Left cardiac atrium (tissue), 4 donors: ENCODE data around the gene SIVA1. TPM values are rescaled to one million over a fixed set of nuclear protein-coding genes. Genes with fewer than 3 reads are reported as not detected.

Experiments used
- ATAC-seq, 2 donors: fragments of 200-7000 bp; cut with Tn5 transposase; one replicate each; pipeline ENCODE4 v1.9.1; 2020; ENCODE audit warnings: mild to moderate bottlenecking in 2 of 2, moderate library complexity in 2 of 2
- DNase-seq: peaks from one replicate; pipeline ENCODE4 v3.0.0-alpha.2; 2020
- intact Hi-C, 2 donors: fragments of 100-400 bp; cut with DNase I; formaldehyde crosslinking; loops; one replicate each; pipeline versions ENCODE4 v1.14.1 to v1.15.1; 2022 to 2023
- total RNA-seq, 2 donors: library from RNA; stranded (reverse); fragmentation: NEBNext Ultra II Directional; extraction: Animal tissue kit (Norgen Biotek cat#: 25700); gene quantifications; one replicate each; pipeline ENCODE4 v1.2.1, GENCODE V29; 2021
- donor health status: DM: no; HTN: yes; CAD: no.
- donor health status: DM: no; HTN: yes; CAD: no; lungs with severe emphysema.
- donor health status: DM: yes; HTN: yes; CAD: no.
- donor health status: Dilated cardiomyopathy.

The SIVA1 gene
- total RNA-seq, 2 donors from 2014 or later = 67.6 to 68.7 TPM

GRCh38 chr14:104731320-104732294, 21.3 kb upstream of the SIVA1 start:
- no peak for DNase-seq
- intact Hi-C loops = no loop called here

GRCh38 chr14:104732355-104732804, 20.6 kb upstream of the SIVA1 start:
- intact Hi-C loops = no loop called here
- DNase-seq (peak; percentile 87), ATAC-seq (peak; percentile 17 to 48)

More at GRCh38 chr14:104731320-104732294, 21.3 kb upstream of the SIVA1 start:
- no peak for ATAC-seq

DNA sequence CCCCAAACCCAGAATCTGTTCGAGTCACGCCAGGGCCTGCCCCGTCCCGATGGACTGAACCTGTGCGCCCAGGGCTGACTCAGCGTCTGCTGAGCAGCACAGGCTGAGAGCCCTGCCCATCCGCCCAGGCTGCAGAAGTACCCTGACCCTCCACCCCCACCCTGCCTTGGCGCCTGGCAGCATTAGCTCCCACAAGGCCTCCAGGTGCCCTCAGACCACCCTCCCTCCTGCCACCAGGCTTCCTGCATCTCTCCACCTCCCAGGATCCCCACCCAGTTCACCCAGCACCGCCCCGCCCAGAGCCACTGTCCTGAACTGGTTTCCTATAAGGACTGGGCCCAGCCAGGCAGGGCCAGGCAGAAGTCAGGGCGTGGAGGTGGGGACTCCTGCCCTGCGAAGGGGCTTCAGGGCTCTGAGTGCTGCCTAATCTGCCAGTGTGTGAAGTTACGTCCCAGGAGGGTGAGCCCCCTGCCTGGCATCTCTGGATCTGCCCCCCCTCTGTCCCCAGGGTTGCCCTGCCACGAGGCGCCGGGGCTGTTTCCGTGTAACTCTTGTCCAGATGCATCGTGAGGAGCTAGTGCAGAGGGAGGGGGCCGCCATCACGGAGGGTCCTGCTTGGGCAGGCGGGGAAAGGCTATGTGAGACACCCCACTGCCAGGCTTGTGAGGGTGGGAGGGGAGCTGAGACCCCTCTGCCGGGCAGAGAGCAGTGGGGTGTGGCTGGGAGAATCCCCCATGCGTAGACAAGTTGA, 19.8 kb upstream of the SIVA1 start:
- intact Hi-C loops = no loop called here
- peak in 1 of 2 donors; percentile 4 for ATAC-seq
- DNase-seq = no peak

DNA sequence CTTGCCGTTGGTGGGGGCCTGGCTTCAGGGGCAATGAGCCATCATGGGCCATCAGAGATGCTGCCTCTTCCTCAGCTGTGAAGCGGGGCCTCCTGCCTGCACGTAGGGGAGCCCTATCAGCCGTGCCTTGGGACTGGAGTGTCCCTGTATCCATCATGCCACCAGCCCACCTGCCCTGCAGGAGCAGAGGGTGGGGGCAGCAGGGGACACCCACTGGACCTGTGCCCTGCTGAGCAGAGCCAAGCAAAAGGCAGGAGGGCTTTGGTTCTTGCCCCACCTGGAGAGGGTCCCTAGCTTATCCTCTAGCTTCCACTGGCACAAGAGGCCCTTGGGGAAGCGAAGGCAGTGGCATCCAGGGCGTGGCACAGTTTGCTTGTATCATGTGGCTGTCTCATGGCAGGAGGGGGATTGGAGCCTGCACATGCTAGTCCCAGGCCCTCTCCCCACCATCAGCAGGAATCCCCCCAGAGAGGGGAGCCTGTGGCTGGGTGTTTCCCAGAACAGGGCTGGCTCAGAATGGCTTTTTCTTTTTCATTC, 18.8 kb upstream of the SIVA1 start:
- intact Hi-C loops = no loop called here
- no peak for DNase-seq
- ATAC-seq = no peak

GRCh38 chr14:104734601-104734990, 18.4 kb upstream of the SIVA1 start:
- intact Hi-C loops = no loop called here
- ATAC-seq = no peak

GRCh38 chr14:104734991-104735779, 17.8 kb upstream of the SIVA1 start:
- intact Hi-C loops = no loop called here
- DNase-seq = no peak
- ATAC-seq = peak; percentile 2 to 19

More at GRCh38 chr14:104734601-104734990, 18.4 kb upstream of the SIVA1 start:
- no peak for DNase-seq

- peak; percentile 93 for DNase-seq
- ATAC-seq = peak; percentile 79 to 88
- intact Hi-C loops = no loop called here
Observed at GRCh38 chr14:104735830-104736642, 16.9 kb upstream of the SIVA1 start.

DNA sequence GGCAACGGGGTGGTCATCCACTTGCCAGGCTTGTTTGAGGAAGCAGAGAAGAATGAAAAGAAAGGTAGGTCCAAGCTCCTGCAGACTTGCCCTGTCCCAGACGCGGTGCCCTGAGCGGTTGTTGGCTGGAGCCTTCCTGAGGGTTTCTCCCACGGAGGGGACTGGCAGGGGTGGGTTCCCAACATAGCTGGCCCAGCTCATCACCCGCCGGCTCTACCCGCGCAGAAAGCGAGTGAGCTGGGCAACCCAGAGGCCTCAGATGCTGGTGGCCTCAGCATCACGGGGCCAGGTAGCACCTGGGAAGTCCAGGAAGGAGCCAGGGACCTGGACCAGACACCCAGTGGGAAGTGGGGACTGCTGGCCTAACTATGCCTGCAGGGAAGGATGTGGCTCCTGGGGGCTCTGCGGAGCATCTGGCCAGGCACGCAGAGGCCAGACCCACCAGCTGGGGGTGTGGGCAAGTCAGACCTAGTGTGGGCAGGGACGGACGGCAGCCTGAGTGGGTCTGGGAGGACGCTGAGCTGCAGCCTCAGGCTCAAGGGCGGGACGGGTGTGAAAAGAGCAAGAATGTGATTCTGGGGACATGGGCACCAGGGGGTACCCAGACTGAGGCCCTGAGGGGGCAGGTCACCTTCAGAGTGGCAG, 14.4 kb upstream of the SIVA1 start:
- intact Hi-C loops = no loop called here
- ATAC-seq = no peak
- DNase-seq = no peak

DNA sequence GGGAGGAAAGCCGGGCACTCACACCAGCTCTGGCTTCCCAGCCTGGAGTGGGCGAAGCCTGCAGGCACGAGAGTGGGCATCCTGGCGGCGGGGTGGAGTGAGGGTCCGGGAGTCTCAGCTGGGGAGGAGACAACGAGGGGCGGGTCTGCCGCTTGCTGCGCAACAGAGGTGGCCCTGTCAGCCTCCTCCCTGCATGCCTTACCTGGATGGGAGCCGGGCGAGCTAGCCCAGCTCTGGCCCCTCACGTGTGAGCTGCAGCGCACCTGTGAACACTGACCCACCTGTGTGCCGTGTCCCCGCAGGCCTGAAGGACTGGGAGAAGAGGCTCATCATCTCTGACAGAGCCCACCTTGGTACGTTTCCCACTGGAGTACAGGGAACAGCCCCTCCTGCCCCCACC, 13.9 kb upstream of the SIVA1 start:
- no peak for DNase-seq
- no peak for ATAC-seq
- intact Hi-C loops = no loop called here

DNA sequence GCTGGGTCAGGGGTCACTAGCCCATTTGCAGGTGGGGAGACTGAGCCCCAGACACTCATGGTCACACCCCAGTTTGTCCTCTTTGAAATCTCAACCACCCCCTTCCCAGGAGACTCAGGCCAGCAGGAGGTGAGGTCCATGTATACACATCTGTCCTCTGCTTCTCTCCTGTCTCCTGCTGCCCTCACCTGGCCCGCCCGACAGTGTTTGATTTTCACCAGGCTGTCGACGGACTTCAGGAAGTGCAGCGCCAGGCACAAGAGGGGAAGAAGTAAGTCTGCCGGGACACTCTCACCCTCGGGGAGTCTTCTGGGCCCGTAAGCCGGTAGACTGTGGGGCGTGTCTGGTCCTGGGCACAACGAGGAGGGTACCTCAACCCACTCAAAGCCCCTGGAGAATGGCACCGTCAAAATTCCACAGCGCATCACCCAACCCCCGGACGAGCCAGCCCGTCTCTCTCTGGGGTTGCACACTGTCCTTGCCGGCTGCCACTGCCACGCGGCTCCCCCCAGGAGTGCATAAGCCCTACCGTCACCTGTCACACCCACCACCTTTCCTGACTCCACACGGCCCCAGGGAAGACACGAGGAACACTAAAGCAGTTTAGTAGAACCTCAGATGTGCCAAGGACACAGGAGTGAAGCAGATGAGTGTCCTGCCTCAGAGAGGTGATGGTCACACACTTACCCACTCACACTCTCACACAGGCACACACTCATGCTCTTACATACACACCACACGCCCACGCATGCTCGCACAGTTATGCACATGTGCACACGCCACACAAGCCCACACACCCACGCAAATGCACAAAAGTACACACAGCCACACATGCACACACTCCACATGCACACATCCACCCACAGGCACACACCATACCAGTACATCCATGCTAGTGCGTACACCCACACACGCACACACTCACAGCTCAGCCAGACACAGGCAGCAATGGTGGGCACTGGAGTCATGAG, 13.1 kb upstream of the SIVA1 start:
- intact Hi-C loops = no loop called here
- no peak for DNase-seq
- ATAC-seq = no peak

DNA sequence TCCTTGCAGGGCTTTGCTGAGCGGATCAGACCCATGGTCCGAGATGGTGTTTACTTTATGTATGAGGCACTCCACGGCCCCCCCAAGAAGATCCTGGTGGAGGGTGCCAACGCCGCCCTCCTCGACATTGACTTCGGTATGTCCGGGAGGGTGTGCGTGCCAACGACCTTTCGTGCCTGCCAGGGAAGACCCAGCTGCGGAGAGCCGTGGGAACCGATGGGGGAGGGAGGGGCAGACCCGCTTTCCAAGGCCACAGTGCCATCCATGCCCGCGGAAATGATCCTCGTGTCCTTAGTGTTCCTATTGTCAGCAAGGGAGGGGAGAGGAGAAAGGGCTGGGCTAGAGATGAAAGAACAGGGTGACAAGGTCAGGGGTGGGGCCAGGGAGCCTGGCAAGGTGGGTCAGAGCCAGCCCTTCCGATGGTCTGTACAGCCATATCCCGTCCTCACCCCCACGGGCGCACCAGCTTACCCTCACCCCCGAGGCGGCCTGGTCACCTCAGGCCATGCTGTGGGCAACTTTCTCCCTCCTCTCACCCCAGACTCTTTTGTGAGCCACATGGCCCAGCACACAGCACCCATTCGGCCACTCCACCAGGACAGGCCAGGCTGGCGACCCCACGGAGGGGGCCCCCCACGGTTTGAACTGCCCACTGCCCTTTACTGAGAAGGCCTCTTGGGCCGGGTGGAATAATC, 11.7 kb upstream of the SIVA1 start:
- DNase-seq = no peak
- intact Hi-C loops = no loop called here

DNA sequence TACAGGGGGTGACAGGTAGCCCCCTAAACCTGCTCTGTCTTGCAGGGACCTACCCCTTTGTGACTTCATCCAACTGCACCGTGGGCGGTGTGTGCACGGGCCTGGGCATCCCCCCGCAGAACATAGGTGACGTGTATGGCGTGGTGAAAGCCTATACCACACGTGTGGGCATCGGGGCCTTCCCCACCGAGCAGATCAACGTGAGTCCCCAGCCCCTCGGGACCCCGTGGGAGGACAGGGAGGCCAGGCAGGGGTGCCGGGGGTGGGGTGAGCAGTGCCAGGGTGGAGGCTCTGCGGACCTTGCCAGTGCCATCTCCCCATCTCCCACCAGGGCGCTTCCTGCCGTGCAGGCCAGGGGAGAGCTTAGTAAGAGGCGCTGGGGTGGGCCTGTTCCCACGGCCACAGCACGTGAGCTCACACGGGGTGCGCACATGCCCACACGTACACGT, 11.1 kb upstream of the SIVA1 start:
- intact Hi-C loops = no loop called here
- no peak for ATAC-seq
- no peak for DNase-seq

More for the DNA sequence above, 11.7 kb upstream of the SIVA1 start:
- no peak for ATAC-seq

- intact Hi-C loops = no loop called here
- DNase-seq = no peak
- no peak for ATAC-seq
Observed at GRCh38 chr14:104742586-104743455, 10.1 kb upstream of the SIVA1 start.

GRCh38 chr14:104743461-104744380, 9.2 kb upstream of the SIVA1 start:
- intact Hi-C loops = no loop called here
- no peak for ATAC-seq
- DNase-seq = no peak
